Type B pancreatic cell (in vitro differentiated cells): ENCODE measurements around the gene SLC22A23. TPM values are rescaled to one million over a fixed set of nuclear protein-coding genes. Genes with fewer than 3 reads are reported as not detected.
"Not testable (repeated sequence)": the region's sequence is repeated elsewhere in the genome, so short reads cannot be mapped to it uniquely, and the experiment has no call there.

ENCODE experiments used
- DNase-seq: peaks from one replicate; pipeline ENCODE4 v3.0.0; 2021; ENCODE audit warnings: mixed read lengths; ENCODE audit not compliant: unreplicated experiment; ENCODE audit errors: extremely low spot score
- H3K27ac Mint-ChIP-seq: 2 replicates; pipeline ENCODE4 v1.8.0; 2021; ENCODE audit warnings: mild to moderate bottlenecking, mixed read lengths
- H3K27me3 Mint-ChIP-seq: 2 replicates; pipeline ENCODE4 v1.8.0; 2021; ENCODE audit warnings: mixed read lengths
- H3K36me3 Mint-ChIP-seq: 2 replicates; pipeline ENCODE4 v1.8.0; 2021; ENCODE audit warnings: mixed read lengths
- H3K4me1 Mint-ChIP-seq: one replicate; pipeline ENCODE4 v1.8.0; 2021; ENCODE audit warnings: mixed read lengths; ENCODE audit not compliant: unreplicated experiment
- H3K4me3 Mint-ChIP-seq: 2 replicates; pipeline ENCODE4 v1.8.0; 2021; ENCODE audit warnings: mild to moderate bottlenecking, mixed read lengths
- H3K9me3 Mint-ChIP-seq: 2 replicates; pipeline ENCODE4 v1.8.0; 2021; ENCODE audit warnings: mixed read lengths
- CTCF ChIP-seq: fragments of 200-600 bp; sonication (generic); conservative IDR thresholded peaks from 2 replicates; pipeline ENCODE4 v1.5.0; 2021; ENCODE audit warnings: antibody characterized with exemption, mild to moderate bottlenecking
- total RNA-seq: library from RNA; stranded (reverse); gene quantifications from 2 replicates; pipeline ENCODE4 v1.2.1, GENCODE V29; 2021; ENCODE audit warnings: low replicate concordance

Gene SLC22A23
- total RNA-seq, 1 donor from 2014 or later, result 36.6 TPM

GRCh38 chr6:3245216-3245615 lies 211.6 kb downstream of the SLC22A23 start:
- Mint-ChIP-seq H3K4me1 (peaks cover 16% of the 10 kb centered on the region), H3K27ac (no peak overlapping the region), H3K27me3 (peaks cover 6% of the 10 kb centered on the region), H3K36me3 (peaks cover 10% of the 10 kb centered on the region), H3K9me3 (no peaks in the 10 kb centered on the region), H3K4me3 (no peak overlapping the region)
- DNase-seq, result no peak
- TF ChIP-seq CTCF, result no peak

GRCh38 chr6:3244832-3245161 lies 212.1 kb downstream of the SLC22A23 start:
- not testable (repeated sequence) for H3K36me3 Mint-ChIP-seq, H3K4me3 Mint-ChIP-seq, H3K9me3 Mint-ChIP-seq, DNase-seq, H3K27ac Mint-ChIP-seq
- peaks cover 10% of the 10 kb centered on the region for H3K27me3 Mint-ChIP-seq
- peaks cover 16% of the 10 kb centered on the region for H3K4me1 Mint-ChIP-seq

GRCh38 chr6:3244003-3244831 lies 212.6 kb downstream of the SLC22A23 start:
- Mint-ChIP-seq H3K4me3 (no peak overlapping the region), H3K27me3 (peaks cover 14% of the 10 kb centered on the region), H3K27ac (no peak overlapping the region), H3K9me3 (no peaks in the 10 kb centered on the region), H3K36me3 (peaks cover 10% of the 10 kb centered on the region), H3K4me1 (peaks cover 12% of the 10 kb centered on the region)
- no peak for DNase-seq
- TF ChIP-seq CTCF, result no peak

GRCh38 chr6:3242768-3243167 lies 214.1 kb downstream of the SLC22A23 start:
- peaks cover 15% of the 10 kb centered on the region for H3K27me3 Mint-ChIP-seq
- no peak for DNase-seq
- peaks cover 6% of the 10 kb centered on the region for H3K4me1 Mint-ChIP-seq
- no peak overlapping the region for H3K4me3 Mint-ChIP-seq
- no peaks in the 10 kb centered on the region for H3K9me3 Mint-ChIP-seq
- TF ChIP-seq CTCF, result no peak
- no peak overlapping the region for H3K27ac Mint-ChIP-seq
- H3K36me3 Mint-ChIP-seq, result peaks cover 10% of the 10 kb centered on the region

GRCh38 chr6:3241745-3242144 lies 215.1 kb downstream of the SLC22A23 start:
- not testable (repeated sequence) for H3K4me1 Mint-ChIP-seq, H3K36me3 Mint-ChIP-seq, DNase-seq, H3K4me3 Mint-ChIP-seq, H3K27ac Mint-ChIP-seq, H3K9me3 Mint-ChIP-seq
- peaks cover 17% of the 10 kb centered on the region for H3K27me3 Mint-ChIP-seq

GRCh38 chr6:3240595-3240994 lies 216.3 kb downstream of the SLC22A23 start:
- peaks cover 2% of the 10 kb centered on the region for H3K4me1 Mint-ChIP-seq
- DNase-seq, result no peak
- H3K9me3 Mint-ChIP-seq, result no peaks in the 10 kb centered on the region
- H3K27ac Mint-ChIP-seq, result peak overlapping the region; percentile 64
- peaks cover 10% of the 10 kb centered on the region for H3K36me3 Mint-ChIP-seq
- no peak for TF ChIP-seq CTCF
- no peak overlapping the region for H3K4me3 Mint-ChIP-seq
- peaks cover 20% of the 10 kb centered on the region for H3K27me3 Mint-ChIP-seq
